Bronchial epithelial cell (primary cell): ENCODE data around the gene WDR48. TPM values are rescaled to one million over a fixed set of nuclear protein-coding genes. Genes with fewer than 3 reads are reported as not detected.

Experiments used
- DNase-seq: peaks from one replicate; pipeline ENCODE4 v3.0.0-alpha.2; 2010; ENCODE audit warnings: low read depth
- FAIRE-seq: peaks from 2 replicates; lab custom pipeline; 2011; peaks lifted over from hg19 to GRCh38; lab: Jason Lieb, UNC
- H3K27me3 ChIP-seq: 2 replicates; pipeline ENCODE4 v1.5.1; 2011; ENCODE audit warnings: low read length; ENCODE audit not compliant: control insufficient read depth, insufficient read depth
- H3K36me3 ChIP-seq: 2 replicates; pipeline ENCODE4 v1.5.1; 2011; ENCODE audit warnings: low read length; ENCODE audit not compliant: control insufficient read depth, insufficient read depth
- H3K4me3 ChIP-seq: 2 replicates; pipeline ENCODE4 v1.5.1; 2011; ENCODE audit warnings: mild to moderate bottlenecking, low read depth, low read length, control low read depth
- total RNA-seq: library from RNA; depleted of rRNA; stranded (reverse); fragments of >200 nt; gene quantifications from 2 replicates; pipeline ENCODE4 v1.2.1, GENCODE V29; 2014
- TF ChIP-seq, protein P1 (sequence below): IDR thresholded peaks from 2 replicates; pipeline ENCODE4 v1.5.1; 2011; ENCODE audit warnings: mild to moderate bottlenecking, moderate library complexity, low read length, control low read depth, inconsistent platforms; ENCODE audit not compliant: insufficient read depth, severe bottlenecking

Gene WDR48
- total RNA-seq, 1 donor from 2014 or later = 20.0 TPM

DNA sequence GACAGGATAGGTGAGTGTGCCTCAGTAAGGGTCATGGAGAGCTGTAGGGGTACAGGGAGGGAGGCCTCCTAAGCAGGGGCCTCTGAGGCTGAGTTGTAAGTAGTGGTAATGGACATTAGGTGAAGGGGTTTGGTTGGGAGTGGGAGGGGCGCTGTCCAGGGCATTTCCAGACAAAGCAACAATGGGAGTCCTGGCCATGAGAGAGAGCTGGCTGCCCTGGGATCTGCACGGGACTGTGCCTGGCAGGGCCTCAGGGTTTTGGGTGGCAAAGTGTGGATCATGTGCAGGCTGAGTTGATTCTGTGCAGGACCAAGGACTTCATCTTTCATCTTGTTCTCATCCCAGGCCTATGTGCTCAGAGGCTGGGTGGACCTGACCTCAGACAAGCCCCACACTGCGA is 60.3 kb downstream of the WDR48 start:
- TF ChIP-seq, protein P1, sequence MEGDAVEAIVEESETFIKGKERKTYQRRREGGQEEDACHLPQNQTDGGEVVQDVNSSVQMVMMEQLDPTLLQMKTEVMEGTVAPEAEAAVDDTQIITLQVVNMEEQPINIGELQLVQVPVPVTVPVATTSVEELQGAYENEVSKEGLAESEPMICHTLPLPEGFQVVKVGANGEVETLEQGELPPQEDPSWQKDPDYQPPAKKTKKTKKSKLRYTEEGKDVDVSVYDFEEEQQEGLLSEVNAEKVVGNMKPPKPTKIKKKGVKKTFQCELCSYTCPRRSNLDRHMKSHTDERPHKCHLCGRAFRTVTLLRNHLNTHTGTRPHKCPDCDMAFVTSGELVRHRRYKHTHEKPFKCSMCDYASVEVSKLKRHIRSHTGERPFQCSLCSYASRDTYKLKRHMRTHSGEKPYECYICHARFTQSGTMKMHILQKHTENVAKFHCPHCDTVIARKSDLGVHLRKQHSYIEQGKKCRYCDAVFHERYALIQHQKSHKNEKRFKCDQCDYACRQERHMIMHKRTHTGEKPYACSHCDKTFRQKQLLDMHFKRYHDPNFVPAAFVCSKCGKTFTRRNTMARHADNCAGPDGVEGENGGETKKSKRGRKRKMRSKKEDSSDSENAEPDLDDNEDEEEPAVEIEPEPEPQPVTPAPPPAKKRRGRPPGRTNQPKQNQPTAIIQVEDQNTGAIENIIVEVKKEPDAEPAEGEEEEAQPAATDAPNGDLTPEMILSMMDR = no peak
- H3K27me3 ChIP-seq = no peaks in the 10 kb centered on the region
- no peak for FAIRE-seq

DNA sequence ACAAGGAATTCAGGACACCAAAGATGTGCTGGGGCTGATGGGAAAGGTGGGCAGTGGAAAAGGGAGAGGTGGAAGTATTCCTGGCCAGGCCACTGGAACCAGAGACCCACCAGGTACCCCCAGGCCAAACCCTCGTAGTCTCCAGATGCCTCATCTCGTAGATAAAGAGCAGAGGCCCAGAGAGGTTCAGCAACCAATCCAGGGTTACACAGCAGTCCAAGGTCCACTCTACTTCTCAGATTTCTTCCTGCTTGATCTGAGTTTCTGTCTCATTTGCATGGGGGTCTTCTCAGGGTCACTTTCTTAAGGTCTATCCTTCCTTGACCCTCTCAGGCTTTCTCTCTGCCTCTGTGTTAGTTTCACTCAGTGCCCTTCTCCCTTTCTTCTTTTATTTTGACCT is 60.7 kb downstream of the WDR48 start:
- no peak for FAIRE-seq

More for the DNA sequence above, 60.3 kb downstream of the WDR48 start:
- Histone ChIP-seq H3K36me3 (no peaks in the 10 kb centered on the region), H3K4me3 (no peak overlapping the region)
- DNase-seq = no peak

DNA sequence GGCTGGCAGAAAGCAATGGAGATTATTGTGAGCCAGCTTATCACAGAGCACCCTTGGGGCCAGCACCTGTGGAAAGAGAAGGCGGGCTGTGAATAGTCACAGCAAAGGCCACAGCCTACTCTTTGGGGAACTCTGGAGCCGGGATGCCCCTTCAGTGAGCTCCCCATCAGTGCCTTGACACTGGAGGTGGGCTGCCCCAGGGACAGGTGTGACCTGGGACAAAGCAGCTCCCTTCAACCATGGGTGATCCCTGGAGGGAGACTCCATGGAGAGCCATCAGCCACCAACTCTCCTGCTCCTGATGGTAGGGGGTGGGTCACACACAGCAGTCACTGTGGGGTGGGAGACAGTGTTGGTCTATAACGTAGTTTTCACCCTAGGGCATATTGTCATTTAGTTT is 61.5 kb downstream of the WDR48 start:
- DNase-seq (no peak), FAIRE-seq (no peak)
- no peaks in the 10 kb centered on the region for H3K36me3 ChIP-seq
- TF ChIP-seq, protein P1 = no peak
- no peaks in the 10 kb centered on the region for H3K27me3 ChIP-seq
- H3K4me3 ChIP-seq = no peak overlapping the region

More for the DNA sequence above, 60.7 kb downstream of the WDR48 start:
- TF ChIP-seq, protein P1 = no peak
- Histone ChIP-seq H3K27me3 (no peaks in the 10 kb centered on the region), H3K36me3 (no peaks in the 10 kb centered on the region), H3K4me3 (no peak overlapping the region)
- DNase-seq = no peak

DNA sequence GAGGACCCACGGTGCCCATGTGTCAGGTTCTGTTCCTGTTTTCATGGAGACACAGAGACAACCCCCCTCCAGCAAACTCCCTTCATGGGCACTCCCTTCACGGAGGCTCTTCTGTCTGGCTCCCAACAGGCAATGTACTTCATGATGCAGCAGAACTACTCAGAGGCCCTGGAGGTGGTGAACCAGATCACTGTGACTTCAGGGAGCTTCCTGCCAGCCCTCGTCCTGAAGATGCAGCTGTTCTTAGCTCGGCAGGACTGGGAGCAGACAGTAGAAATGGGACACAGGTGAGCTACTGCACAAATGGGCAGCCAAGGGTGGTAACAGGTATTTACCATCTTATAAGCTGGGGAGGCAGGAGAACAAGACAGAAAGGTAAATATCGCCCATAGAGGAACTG is 62.6 kb downstream of the WDR48 start:
- Histone ChIP-seq H3K36me3 (no peaks in the 10 kb centered on the region), H3K27me3 (no peaks in the 10 kb centered on the region), H3K4me3 (no peak overlapping the region)
- no peak for FAIRE-seq
- DNase-seq = no peak
- TF ChIP-seq, protein P1 = no peak

DNA sequence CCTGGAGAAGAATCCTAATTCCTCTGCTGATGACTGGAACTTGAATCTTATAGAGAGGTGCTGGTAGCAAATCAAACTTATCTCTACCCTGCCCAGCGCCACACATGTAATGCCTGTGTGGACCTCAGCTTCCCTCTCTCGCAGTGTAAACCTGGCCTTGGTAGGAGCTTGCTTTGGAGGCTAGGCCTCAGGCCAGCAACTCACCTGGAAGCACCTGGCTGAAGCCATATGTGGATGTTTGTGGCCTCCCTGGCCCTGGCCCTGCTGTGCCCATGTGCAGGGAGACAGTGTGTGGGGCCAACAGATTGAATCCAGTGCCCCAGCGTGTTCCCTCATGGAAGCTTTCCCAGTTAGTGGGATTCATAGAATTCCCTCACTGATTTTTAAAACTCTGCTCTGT is 64.1 kb downstream of the WDR48 start:
- no peak overlapping the region for H3K4me3 ChIP-seq
- DNase-seq (no peak), FAIRE-seq (no peak)
- H3K27me3 ChIP-seq = no peaks in the 10 kb centered on the region
- TF ChIP-seq, protein P1 = no peak
- no peaks in the 10 kb centered on the region for H3K36me3 ChIP-seq

DNA sequence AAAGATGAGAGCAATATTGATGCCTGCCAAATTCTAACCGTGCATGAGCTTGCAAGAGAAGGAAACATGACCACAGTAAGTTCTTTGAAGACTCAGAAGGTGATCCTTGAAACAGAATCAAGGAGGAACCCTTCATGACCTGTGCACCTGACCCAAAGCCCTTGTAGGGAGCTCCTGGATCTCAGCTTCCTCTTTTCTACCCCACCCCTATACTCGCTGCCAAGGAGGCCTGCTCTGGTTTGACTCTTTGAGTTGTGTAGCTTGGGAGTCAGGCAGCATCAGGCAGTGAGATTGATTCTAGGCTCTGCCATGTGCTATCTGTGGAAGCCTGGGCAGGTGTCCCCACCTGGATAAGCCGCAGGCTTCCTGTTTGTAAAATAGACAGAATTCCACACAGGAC is 66.3 kb downstream of the WDR48 start:
- TF ChIP-seq, protein P1 = no peak
- DNase-seq (no peak), FAIRE-seq (no peak)
- H3K36me3 ChIP-seq = no peaks in the 10 kb centered on the region
- no peaks in the 10 kb centered on the region for H3K27me3 ChIP-seq
- H3K4me3 ChIP-seq = no peak overlapping the region
